Measurements from ENCODE around the gene CLCN6.

Gene CLCN6

GRCh38 chr1:11851180-11851579, 45.2 kb downstream of the CLCN6 start:
- DNase-seq (ENCODE audit: low read depth in 3 of 3, low spot score in 1 of 3) = no peak

- DNase-seq (ENCODE audit: low read depth in 3 of 3, low spot score in 1 of 3) = no peak
These were observed 48.5 kb downstream of the CLCN6 start for GRCh38 chr1:11854519-11854918.

GRCh38 chr1:11855430-11855829, 49.4 kb downstream of the CLCN6 start:
- no peak for DNase-seq (ENCODE audit: low read depth in 3 of 3, low spot score in 1 of 3)

GRCh38 chr1:11856698-11857097, 50.7 kb downstream of the CLCN6 start:
- no peak for DNase-seq (ENCODE audit: low read depth in 3 of 3, low spot score in 1 of 3)

GRCh38 chr1:11857164-11857851, 51.3 kb downstream of the CLCN6 start:
- DNase-seq (ENCODE audit: low read depth in 3 of 3, low spot score in 1 of 3) = no peak

GRCh38 chr1:11858158-11858557, 52.2 kb downstream of the CLCN6 start:
- DNase-seq (ENCODE audit: low read depth in 3 of 3, low spot score in 1 of 3) = no peak

- DNase-seq (ENCODE audit: low read depth in 3 of 3, low spot score in 1 of 3) = no peak
These were observed 52.6 kb downstream of the CLCN6 start, which contains the start of gene NPPB for GRCh38 chr1:11858613-11858967. TSS of gene NPPB (minus strand) at chr1:11858945. CDS start at chr1:11858833, 112 bp downstream.

GRCh38 chr1:11858968-11859871, 53.2 kb downstream of the CLCN6 start:
- peak; percentile 20 to 53 (median 21) for DNase-seq (ENCODE audit: low read depth in 3 of 3, low spot score in 1 of 3)

GRCh38 chr1:11860083-11860482, 54.1 kb downstream of the CLCN6 start:
- no peak for DNase-seq (ENCODE audit: low read depth in 3 of 3, low spot score in 1 of 3)

- DNase-seq (ENCODE audit: low read depth in 3 of 3, low spot score in 1 of 3) = no peak
These were observed 54.6 kb downstream of the CLCN6 start for GRCh38 chr1:11860587-11860986.

- no peak for DNase-seq (ENCODE audit: low read depth in 3 of 3, low spot score in 1 of 3)
These were observed 56.9 kb downstream of the CLCN6 start for GRCh38 chr1:11862890-11863289.

GRCh38 chr1:11868331-11868980, 62.5 kb downstream of the CLCN6 start:
- DNase-seq (ENCODE audit: low read depth in 3 of 3, low spot score in 1 of 3) = no peak

- no peak for DNase-seq (ENCODE audit: low read depth in 3 of 3, low spot score in 1 of 3)
These were observed 63.1 kb downstream of the CLCN6 start for GRCh38 chr1:11869104-11869503.

GRCh38 chr1:11869650-11870207, 63.7 kb downstream of the CLCN6 start:
- DNase-seq (ENCODE audit: low read depth in 3 of 3, low spot score in 1 of 3) = no peak

GRCh38 chr1:11872545-11872944, 66.6 kb downstream of the CLCN6 start:
- DNase-seq (ENCODE audit: low read depth in 3 of 3, low spot score in 1 of 3) = no peak

- no peak for DNase-seq (ENCODE audit: low read depth in 3 of 3, low spot score in 1 of 3)
These were observed 67.6 kb downstream of the CLCN6 start for GRCh38 chr1:11873395-11874257.

GRCh38 chr1:11874258-11874562, 68.2 kb downstream of the CLCN6 start:
- no peak for DNase-seq (ENCODE audit: low read depth in 3 of 3, low spot score in 1 of 3)

GRCh38 chr1:11874624-11875023, 68.6 kb downstream of the CLCN6 start:
- no peak for DNase-seq (ENCODE audit: low read depth in 3 of 3, low spot score in 1 of 3)

- DNase-seq (ENCODE audit: low read depth in 3 of 3, low spot score in 1 of 3) = no peak
These were observed 69.1 kb downstream of the CLCN6 start for GRCh38 chr1:11875094-11875493.

- no peak for DNase-seq (ENCODE audit: low read depth in 3 of 3, low spot score in 1 of 3)
These were observed 71.1 kb downstream of the CLCN6 start for GRCh38 chr1:11877074-11877473.

Measured in stimulated activated CD4-positive, alpha-beta T cell treated with anti-CD3 and anti-CD28 coated beads, TNF-alpha, amount 100 ng/mL, for 1 hour (primary cell).